A172 (cell line): Measurements from ENCODE around the gene GLYATL1B. TPM values are rescaled to one million over a fixed set of nuclear protein-coding genes. Genes with fewer than 3 reads are reported as not detected.
A peak's percentile ranks its signal among the peaks of the same experiment; 100 is the strongest.
"Not testable (repeated sequence)": the region's sequence is repeated elsewhere in the genome, so short reads cannot be mapped to it uniquely, and the experiment has no call there.

Experiments used
- DNase-seq: peaks from one replicate; pipeline ENCODE4 v3.0.0-alpha.2; 2015; ENCODE audit warnings: low spot score
- total RNA-seq: library from RNA; depleted of rRNA; stranded (reverse); fragments of >200 nt; shearing (Covaris generic); gene quantifications from 2 replicates; pipeline ENCODE4 v1.2.3, GENCODE V29; 2014; rRNA removed

GLYATL1B gene, protein sequence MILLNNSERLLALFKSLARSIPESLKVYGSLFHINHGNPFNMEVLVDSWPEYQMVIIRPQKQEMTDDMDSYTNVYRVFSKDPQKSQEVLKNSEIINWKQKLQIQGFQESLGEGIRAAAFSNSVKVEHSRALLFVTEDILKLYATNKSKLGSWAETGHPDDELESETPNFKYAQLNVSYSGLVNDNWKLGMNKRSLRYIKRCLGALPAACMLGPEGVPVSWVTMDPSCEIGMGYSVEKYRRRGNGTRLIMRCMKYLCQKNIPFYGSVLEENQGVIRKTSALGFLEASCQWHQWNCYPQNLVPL
- total RNA-seq: not detected in 2 replicates

DNA sequence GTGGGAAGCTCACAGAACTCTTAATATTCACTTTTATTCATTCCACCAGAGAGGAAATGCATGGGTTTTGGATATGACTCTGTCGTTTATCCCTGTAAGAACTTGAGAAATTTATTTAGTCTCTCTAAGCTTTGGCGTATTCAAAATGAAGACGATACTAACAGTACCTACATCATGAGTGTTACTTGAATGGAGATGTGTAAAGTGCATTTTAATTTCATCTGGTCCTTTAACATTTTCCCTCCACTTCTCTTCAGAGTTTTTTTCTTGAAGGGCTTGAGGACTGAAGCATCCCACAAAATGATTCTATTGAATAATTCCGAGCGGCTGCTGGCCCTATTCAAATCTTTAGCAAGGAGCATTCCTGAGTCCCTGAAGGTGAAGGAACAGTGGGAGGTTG lies at the start of gene GLYATL1B:
TSS of gene GLYATL1B (plus strand) at position 301 of the 400 bp plus-strand sequence. CDS start at position 301, 0 bp downstream.
- not testable (repeated sequence) for DNase-seq

DNA sequence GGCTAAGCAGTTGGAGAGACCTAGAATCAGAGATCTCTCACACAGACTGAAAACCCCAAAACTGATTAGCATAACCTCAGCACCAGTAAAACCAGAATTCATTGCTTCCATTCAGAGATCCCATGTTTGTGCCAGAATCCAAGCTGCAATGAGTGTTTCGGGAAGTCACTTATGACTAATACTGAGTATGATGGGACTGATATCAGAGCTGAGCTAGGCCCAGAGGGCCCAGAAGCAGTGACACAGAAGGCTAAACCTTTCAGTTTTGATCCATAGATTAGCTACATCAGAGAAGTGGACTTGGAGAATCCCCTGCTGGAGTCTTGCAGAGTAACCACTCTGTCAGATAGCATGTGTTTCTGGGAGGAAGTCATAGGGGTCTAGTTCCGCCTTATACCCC lies 49.6 kb upstream of the GLYATL1B start:
- not testable (repeated sequence) for DNase-seq

DNA sequence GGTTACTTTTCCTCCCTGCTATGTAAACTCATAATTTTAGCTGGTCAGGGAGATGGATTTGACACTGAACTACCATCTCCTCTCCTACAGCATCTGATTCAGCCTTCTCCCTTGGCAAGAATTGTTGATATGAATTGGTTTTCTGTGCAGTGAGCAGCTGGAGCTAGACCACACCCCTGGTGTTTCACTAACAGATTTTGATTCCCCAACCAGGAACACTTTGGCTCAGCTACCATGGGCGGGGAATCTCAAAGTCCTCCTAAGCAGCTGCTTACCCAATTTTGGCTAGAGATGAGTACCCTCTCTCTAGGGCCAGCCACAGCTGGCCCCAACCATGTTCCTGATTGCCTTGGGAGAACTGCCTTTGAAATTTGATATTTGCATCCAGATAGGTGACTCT lies 48.7 kb upstream of the GLYATL1B start:
- not testable (repeated sequence) for DNase-seq

DNA sequence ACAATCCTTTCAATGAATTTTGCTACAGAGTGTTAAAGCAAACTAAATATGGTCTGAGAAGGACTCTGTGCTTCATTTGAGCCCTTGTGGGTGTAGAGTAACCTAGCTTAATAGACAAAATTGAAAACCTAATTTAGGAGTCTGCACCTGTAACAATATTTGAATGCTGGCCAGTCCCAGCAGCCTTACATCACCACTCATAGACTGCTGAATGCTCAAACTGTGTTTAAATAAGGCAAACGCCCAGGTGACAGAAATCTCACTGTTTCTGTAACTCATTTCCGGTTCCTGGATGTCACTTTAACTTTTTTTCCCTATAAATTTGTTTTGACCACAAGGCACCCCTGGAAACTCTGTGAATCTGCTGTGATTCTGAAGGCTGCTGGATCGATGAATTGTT lies 45.5 kb upstream of the GLYATL1B start:
- no peak for DNase-seq

DNA sequence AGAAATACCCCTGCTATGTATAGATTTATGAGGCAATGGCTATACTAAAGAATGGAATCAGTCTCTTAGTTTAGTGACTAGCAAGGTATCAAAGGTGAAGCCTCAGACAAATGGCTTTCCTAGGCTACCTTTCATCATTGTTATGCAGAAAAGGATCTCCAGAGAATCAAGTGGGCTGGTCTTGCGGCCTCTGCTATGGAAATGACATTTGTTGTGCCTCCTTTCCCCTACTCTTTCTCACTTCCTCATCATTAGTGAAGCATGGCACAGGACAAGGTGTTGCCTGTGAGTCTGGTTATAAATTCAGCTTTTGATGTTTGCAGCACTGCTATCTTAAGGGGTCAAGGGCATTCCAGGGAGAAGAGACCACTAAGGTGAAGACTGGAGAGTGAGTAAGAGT lies 34.7 kb upstream of the GLYATL1B start:
- DNase-seq: not testable (repeated sequence)

DNA sequence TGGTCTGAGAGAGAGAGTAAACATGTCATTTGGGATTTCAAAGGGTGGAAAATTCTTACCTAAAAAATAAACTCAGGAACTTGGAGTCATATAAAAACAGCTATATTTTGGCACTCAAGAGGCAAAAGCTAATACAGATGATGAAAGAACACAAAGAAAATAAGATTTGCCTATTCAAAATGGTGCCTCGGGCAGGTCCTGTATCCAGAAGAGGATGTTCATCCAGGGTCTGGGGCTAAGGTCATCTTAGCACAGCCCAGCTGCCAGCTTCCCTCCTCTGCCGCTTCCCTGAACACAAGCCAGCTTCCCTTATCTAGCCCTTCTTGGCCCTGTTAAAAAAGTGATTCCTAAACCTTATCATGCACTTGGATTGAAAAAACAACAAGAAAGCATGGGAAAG lies 33.8 kb upstream of the GLYATL1B start:
- DNase-seq: not testable (repeated sequence)

DNA sequence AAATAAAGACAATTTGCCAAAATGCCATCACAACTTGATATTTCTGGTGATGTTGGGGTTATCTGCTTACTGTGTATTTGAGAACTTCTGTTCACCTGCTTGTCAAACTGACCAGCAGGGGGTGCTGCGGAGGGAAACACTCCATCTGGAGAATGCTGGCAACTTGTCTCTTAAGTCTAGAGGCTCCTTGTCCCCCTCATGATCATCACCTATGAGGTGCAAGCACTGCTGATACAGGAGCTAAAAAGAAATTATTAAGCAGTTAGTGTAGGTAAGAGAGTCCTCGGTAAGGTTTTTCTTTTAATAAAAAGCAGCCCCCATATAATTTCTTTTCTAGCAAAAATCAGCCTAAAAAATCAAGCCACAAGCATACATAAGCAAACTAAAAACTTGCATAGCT lies 32.7 kb upstream of the GLYATL1B start:
- peak; percentile 27 for DNase-seq

DNA sequence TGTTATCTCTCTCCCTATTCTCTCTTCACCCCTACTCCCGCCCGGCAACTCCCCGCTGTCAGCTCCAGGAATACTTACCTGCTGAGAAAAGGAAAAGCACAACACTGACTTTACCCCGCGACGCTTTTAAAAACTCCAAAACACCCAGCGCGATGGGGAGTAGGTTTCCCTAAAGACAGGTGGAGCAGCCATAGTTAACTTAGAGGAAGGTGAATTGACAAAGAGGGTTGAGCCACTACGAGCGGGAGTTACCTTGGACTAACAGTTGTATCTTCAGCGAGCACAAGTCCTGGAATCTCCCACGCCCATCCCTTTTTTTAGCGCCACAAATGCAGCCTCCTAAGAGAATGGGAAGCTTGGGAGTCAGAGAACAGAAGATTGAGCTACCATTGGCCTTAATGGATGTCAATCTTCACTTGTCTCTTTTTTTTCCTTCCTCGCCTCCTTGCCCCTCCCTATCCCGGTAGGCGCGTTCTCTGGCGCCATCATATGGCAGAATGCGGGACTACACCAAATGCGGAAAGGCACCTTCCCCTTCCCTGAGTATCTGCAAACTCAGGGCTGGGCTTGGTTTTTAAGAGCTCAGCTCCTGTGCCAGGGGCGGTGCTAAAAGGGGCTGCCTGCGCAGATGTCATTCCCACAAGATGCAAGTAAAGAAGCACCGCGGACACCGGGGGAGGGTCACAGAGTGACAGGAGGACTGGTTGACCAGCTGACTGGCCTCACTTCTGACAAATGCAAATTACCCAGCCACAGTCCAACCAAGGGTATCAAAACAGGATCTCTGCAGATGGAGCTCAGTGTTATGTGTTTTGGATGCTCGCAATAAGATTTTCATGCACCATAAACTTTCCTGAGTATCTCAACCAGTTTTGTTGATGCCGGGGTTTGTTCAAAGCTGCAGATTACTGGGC lies 27.7 kb upstream of the GLYATL1B start:
- DNase-seq: peak; percentile 84

DNA sequence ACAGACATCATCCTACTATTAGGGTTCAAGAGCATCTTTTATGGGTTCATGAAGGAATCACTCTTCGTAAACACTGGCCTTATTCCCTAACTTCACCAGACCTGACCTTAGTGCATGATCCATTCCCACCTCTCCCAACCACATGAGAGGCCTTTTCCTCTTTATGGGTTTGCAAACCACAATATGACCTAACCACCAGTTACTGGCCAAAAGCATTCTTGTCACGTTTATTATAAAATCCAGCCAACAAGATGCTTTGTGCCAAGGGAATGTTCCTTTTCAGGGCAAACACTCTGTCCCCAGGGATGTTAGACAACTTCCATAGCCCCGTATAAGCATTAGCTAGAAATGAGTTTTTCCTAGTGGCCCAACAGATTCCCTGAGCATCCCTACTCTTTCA lies 26.0 kb upstream of the GLYATL1B start:
- DNase-seq: not testable (repeated sequence)

DNA sequence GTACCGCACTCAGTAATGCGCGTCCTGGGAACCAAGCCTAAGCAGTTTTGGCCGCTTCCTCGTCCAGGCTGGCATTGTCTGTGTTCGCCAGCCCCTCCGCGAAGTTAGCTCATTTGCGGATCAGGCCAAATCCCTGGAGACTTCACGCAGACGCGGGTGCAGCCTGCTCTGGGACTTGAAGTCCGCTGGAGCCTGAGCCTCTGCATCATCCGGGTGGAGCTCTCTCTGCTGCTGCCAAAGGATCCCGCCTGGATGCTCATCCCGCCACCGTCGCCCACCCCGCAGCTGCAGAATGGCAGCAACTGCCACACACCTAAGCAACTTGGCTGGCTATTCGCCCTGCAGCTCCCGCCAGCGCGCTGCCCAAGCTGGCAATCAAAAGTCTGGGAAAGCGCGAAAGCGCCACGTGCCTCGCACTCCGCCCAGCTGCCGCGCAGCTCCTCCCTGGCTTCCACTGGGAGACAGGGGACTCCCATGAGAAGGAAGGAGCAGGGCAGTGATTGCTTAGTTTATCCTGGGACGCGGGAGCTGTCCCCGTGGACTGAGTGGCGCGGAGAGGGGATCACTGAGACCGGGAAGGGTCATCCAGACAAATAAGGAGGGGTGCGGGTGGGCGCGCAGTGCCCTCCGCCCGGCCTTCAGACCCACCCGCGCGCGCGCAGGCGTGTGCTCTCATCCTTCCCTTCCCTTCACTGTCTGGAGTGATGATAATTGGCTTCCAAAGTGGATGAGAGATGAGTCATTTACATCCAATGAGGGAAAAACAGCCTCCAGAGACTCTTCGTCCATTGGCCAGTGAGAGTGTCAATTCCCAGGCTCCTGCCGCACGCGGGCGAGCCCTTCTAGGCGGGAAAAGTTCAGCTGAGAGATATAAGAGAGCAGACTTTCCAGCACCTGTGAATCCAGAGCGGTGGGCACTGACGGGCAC lies 23.2 kb upstream of the GLYATL1B start:
- DNase-seq: no peak

DNA sequence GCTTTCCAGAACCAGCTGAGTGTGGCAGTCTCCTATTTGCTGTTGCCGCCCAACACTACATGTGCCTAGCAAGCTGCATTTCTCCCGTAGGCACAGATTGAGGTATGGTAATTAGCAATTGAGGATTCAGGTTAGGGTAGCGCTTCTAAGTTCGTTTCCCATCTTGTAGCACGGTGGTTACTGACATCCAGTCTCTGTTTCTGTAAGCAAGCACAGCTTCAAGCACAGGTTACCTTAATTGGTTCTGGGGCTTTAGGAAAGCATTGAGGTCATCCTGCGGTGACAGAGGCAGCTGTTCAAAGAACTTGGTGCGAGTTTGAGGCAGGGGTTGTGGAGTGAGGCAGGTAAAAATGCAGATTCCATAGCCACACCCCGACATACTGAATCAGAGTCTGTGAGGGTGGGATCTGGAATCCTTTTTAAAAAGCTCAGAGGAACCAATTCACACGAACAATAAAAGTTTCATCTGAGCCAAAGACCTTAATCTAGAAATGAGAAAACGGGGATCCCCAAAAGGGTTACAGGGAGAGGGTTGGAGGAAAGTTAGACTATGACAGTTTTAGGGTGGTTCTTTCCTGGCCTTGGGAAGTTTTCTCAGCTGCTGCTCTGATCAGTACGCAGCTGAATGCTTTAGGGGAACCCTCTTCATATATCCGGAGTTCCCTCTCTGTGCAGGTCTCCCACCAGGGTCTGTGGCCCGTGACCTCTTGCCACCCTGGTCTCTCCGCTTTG lies 21.9 kb upstream of the GLYATL1B start:
- DNase-seq: not testable (repeated sequence)

DNA sequence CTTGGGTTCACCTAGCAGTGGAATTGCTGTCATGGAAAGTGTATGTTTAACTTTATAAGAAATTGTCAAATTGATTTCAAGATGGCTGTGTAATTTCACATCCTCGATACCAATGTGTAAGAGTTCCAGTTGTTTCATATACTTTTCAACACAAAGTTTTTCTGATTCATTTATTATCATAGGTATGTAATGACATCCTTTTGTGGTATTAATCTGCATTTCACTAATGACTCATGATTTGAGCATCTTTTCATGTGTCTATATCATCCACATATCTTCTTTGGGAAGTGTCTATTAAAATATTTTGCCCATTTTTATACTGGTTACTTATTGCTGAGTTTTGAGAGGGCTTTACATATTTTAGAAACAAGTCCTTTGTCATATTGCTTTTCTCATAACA lies 17.0 kb upstream of the GLYATL1B start:
- no peak for DNase-seq

DNA sequence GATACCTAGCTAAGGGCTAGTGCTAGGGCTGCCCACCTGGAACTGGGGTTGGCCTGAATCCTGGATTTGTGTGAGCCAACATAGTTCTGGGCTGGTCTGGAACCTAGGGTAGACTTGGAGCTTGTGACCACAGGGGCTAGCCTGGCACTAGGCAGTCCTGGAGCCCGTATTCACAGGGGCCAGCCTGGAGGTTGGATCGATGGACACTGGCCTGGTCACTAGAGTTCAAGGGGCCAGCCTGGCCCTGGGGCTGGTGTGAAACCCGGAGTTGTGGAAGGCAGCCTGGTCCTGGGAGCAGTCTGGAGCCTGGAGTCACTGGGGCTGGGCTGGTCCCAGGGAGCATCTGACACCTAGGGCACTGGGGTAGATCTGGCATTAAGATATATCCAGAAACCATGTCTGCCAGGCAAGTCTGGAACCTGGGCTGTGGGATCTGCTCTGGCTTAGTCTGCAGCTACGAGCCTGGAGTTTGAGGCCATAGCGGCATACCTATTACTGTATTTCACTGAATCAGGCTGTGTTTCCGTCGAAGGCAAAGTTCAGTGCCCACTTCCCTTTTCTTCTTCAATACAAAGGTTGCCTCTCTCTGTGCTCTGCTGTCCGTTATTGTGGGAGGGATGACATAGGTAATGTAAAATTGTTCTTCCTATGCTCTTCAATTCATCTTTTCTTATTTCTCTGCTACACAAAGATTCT lies 9.1 kb upstream of the GLYATL1B start:
- no peak for DNase-seq

DNA sequence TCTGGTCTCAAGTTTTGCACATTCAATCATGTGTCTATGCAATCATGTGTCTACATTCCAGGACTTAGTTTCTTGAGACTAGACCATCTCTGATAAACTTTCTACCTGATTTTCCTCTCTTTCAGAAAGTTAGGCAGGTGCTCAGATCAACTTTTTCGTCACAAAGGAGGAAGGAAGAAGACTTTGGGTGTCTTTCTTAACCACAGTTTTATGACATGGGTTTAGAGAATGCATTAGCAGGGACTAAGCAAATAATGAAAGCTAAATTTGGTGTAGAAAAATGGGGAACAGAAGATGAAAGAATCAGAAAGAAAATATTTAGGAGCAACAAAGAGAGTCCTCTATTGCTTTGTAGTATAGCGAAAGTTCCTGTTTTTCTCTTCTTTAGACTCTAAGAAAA lies 7.7 kb upstream of the GLYATL1B start:
- DNase-seq: no peak

DNA sequence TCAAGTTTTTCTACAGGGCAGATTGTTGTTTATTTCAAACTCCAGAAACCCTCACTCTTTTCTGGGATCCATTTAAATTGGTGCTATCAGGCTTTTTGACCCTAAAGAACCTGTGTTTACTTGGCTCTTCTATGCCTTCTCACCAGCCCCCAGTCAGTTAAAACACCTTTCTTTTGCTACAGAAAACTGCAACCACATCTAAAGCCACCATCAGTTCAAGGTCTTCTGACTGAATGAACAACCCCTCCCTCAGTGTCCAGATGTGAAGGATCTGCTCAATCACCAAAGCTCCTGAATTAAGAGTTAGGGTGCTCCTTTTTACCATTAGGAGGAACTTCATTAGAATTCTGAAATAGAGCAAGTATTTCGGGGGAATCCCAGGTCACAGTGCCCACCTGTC lies 7.0 kb upstream of the GLYATL1B start:
- DNase-seq: no peak

DNA sequence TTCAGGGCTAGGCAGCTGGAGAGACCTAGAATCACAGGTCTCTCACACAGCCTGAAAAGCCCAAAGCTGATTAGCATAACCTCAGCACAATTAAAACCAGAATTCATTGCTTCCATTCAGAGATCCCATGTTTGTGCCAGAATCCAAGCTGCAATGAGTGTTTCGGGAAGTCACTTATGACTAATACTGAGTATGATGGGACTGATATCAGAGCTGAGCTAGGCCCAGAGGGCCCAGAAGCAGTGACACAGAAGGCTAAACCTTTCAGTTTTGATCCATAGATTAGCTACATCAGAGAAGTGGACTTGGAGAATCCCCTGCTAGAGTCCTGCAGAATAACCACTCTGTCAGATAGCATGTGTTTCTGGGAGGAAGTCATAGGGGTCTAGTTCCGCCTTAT lies 5.7 kb upstream of the GLYATL1B start:
- not testable (repeated sequence) for DNase-seq

DNA sequence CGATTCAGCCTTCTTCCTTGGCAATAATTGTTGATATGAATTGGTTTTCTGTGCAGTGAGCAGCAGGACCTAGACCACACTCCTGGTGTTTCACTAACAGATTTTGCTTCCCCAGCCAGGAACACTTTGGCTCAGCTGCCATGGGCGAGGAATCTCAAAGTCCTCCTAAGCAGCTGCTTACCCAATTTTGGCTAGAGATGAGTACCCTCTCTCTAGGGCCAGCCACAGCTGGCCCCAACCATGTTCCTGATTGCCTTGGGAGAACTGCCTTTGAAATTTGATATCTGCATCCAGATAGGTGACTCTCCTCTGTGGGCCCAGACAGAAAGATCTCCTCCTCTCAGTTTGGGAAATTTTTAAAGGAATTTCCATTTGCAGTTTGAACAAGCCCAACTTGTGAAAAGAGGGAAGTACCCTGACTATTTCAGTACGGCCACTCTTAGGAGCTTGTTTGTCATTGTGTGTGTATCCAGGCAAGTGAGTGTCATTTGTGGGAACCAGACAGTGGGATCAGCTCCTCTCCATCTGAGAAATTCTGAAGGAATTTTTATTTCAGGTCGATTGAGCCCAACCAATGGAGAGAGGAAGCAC lies 4.6 kb upstream of the GLYATL1B start:
- DNase-seq: not testable (repeated sequence)

DNA sequence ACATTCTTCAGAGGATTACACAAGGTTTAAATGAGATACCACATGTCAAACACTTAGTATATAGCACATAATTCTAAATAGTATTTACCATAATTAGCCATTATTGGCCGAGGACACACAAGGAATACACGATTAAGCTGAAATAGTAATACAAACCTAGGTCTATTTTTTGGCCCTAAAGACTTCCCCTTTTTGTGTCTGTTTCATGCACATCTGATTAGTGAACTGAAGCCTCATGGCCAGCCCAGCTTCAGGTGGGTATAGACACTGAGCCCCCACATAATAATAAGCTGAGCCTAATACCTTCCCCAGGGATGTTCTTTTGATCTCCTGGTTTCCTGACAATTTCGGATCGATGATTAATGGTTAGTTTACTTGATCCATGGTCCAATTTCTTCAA lies 2.1 kb downstream of the GLYATL1B start:
- no peak for DNase-seq

DNA sequence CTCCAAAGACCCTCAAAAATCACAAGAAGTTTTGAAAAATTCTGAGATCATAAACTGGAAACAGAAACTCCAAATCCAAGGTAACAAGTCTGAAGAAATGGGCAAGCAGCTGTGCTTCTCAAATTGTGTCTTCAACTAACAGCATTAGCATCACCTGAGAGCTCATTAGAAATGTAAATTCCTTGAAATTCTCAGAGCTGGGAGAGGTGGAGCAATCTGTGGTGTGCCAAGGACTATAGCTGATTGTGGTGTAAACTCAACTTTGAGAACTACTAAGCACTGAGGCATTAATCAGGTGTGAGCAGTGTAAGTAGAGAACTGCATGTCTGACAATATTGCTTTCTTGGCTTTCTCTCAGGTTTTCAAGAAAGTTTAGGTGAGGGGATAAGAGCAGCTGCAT lies 7.5 kb downstream of the GLYATL1B start:
- DNase-seq: not testable (repeated sequence)

DNA sequence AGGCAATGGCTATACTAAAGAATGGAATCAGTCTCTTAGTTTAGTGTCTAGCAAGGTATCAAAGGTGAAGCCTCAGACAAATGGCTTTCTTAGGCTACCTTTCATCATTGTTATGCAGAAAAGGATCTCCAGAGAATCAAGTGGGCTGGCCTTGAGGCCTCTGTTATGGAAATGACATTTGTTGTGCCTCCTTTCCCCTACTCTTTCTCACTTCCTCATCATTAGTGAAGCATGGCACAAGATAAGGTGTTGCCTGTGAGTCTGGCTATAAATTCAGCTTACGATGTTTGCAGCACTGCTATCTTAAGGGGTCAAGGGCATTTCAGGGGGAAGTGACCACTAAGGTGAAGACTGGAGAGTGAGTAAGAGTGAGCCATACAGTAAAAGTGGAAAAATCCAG lies 9.1 kb downstream of the GLYATL1B start:
- DNase-seq: not testable (repeated sequence)
